Activated T-helper 2 cell treated with anti-CD3 and anti-CD28 coated beads, Interferon-gamma antibody, Interleukin-2, Interleukin-4, amounts not matched to agents 10 μg/mL and 5 μg/mL and 100 μg/mL, durations not matched to agents 14 hours and 24 hours and 36 hours (primary cell): ENCODE data around the gene PLCL1. TPM values are rescaled to one million over a fixed set of nuclear protein-coding genes. Genes with fewer than 3 reads are reported as not detected.
"Not testable (repeated sequence)": the region's sequence is repeated elsewhere in the genome, so short reads cannot be mapped to it uniquely, and the experiment has no call there.

Experiments used
- DNase-seq: peaks from one replicate; pipeline ENCODE4 v3.0.0; 2021; ENCODE audit warnings: low spot score
- H3K27ac Mint-ChIP-seq: one replicate; pipeline ENCODE4 v1.8.0; 2021; ENCODE audit warnings: mixed read lengths
- H3K27me3 Mint-ChIP-seq: one replicate; pipeline ENCODE4 v1.8.0; 2021; ENCODE audit warnings: low read depth, mixed read lengths
- H3K36me3 Mint-ChIP-seq: one replicate; pipeline ENCODE4 v1.8.0; 2021; ENCODE audit warnings: low read depth, mixed read lengths
- H3K4me1 Mint-ChIP-seq: one replicate; pipeline ENCODE4 v1.8.0; 2021; ENCODE audit warnings: low read depth, mixed read lengths
- H3K4me3 Mint-ChIP-seq: one replicate; pipeline ENCODE4 v1.8.0; 2021; ENCODE audit warnings: low read depth, mild to moderate bottlenecking, moderate library complexity, mixed read lengths
- H3K9me3 Mint-ChIP-seq: one replicate; pipeline ENCODE4 v1.8.0; 2021; ENCODE audit warnings: mixed read lengths
- intact Hi-C: fragments of 100-400 bp; cut with micrococcal nuclease; formaldehyde crosslinking; loops from one replicate; pipeline ENCODE4 v1.15.1; 2023
- total RNA-seq: library from RNA; stranded (reverse); gene quantifications from 2 replicates; pipeline ENCODE4 v1.2.3, GENCODE V29; 2022

PLCL1 gene
- total RNA-seq, 1 donor from 2014 or later, result 1.8 TPM

DNA sequence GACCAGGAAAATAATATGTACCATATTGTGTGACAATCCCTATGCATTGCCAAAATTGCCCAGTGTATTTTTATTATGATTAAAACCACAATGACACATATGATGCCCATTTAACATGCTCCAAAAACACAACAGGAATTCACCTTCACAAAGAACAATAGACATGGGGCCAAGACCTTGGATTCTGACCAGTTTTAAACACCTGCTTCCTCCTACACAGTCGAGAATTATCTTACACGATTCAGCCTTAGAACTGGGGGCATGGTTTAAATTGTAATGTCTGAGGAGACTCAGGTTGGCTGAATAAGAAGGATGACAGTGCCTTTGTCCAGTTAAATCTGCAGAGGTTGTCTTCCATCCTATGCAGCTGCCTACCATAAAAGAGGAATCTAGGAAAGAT lies 212.7 kb downstream of the PLCL1 start:
- Mint-ChIP-seq H3K36me3 (peaks cover 3% of the 10 kb centered on the region), H3K27ac (no peak overlapping the region), H3K4me1 (peaks cover 17% of the 10 kb centered on the region), H3K27me3 (no peaks in the 10 kb centered on the region), H3K4me3 (no peak overlapping the region), H3K9me3 (peaks cover 19% of the 10 kb centered on the region)
- intact Hi-C loops, result no loop called here
- DNase-seq, result no peak

DNA sequence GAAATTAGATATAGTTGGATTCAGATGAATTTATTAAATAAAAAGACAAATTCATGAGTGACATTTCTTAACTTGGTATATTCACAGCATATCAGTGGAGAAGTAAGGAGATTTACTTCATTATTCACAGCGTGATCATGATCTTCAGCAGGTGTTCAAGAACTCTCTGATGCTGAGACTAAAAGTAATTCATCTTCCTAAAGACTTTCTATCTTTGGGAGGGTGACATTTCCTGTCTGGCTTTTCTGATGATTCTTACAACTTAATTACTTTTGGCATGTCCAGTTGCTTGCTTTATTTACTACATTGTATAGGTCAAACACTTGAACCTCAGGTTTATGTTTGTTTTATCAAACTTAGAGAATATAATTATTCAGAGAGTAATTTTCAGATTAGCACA lies 224.6 kb downstream of the PLCL1 start:
- Mint-ChIP-seq H3K36me3 (no peaks in the 10 kb centered on the region), H3K9me3 (no peaks in the 10 kb centered on the region), H3K4me3 (no peak overlapping the region), H3K27me3 (no peaks in the 10 kb centered on the region), H3K27ac (no peak overlapping the region), H3K4me1 (peaks cover 2% of the 10 kb centered on the region)
- intact Hi-C loops, result no loop called here
- DNase-seq, result no peak

- H3K4me1 Mint-ChIP-seq, H3K4me3 Mint-ChIP-seq, DNase-seq, H3K36me3 Mint-ChIP-seq, H3K27me3 Mint-ChIP-seq, H3K27ac Mint-ChIP-seq, intact Hi-C loops, H3K9me3 Mint-ChIP-seq: not testable (repeated sequence)
These were observed 225.2 kb downstream of the PLCL1 start for GRCh38 chr2:198029576-198029975.

GRCh38 chr2:198033626-198034025 lies 229.2 kb downstream of the PLCL1 start:
- intact Hi-C loops, result no loop called here
- peaks cover 5% of the 10 kb centered on the region for H3K9me3 Mint-ChIP-seq
- DNase-seq, result no peak
- H3K4me3 Mint-ChIP-seq, result no peak overlapping the region
- peaks cover 8% of the 10 kb centered on the region for H3K4me1 Mint-ChIP-seq
- H3K27ac Mint-ChIP-seq, result no peak overlapping the region
- H3K27me3 Mint-ChIP-seq, result no peaks in the 10 kb centered on the region
- H3K36me3 Mint-ChIP-seq, result no peaks in the 10 kb centered on the region

- peaks cover 11% of the 10 kb centered on the region for H3K9me3 Mint-ChIP-seq
- peaks cover 10% of the 10 kb centered on the region for H3K36me3 Mint-ChIP-seq
- H3K4me3 Mint-ChIP-seq, result no peak overlapping the region
- DNase-seq, result no peak
- intact Hi-C loops, result no loop called here
- no peak overlapping the region for H3K27ac Mint-ChIP-seq
- peaks cover 14% of the 10 kb centered on the region for H3K4me1 Mint-ChIP-seq
- no peaks in the 10 kb centered on the region for H3K27me3 Mint-ChIP-seq
These were observed 231.9 kb downstream of the PLCL1 start for GRCh38 chr2:198036029-198036879.

- no peaks in the 10 kb centered on the region for H3K27me3 Mint-ChIP-seq
- H3K4me1 Mint-ChIP-seq, result peaks cover 24% of the 10 kb centered on the region
- H3K9me3 Mint-ChIP-seq, result peaks cover 6% of the 10 kb centered on the region
- no peak overlapping the region for H3K4me3 Mint-ChIP-seq
- intact Hi-C loops, result loop anchor here (10.0 kb wide), 1 partner anchor 336 kb away; the partner anchor contains the start of gene MARS2
- no peak overlapping the region for H3K27ac Mint-ChIP-seq
- DNase-seq, result no peak
- peaks cover 10% of the 10 kb centered on the region for H3K36me3 Mint-ChIP-seq
These were observed 236.4 kb downstream of the PLCL1 start for GRCh38 chr2:198040835-198041234.

GRCh38 chr2:198042189-198042588 lies 237.8 kb downstream of the PLCL1 start:
- peaks cover 19% of the 10 kb centered on the region for H3K4me1 Mint-ChIP-seq
- peaks cover 10% of the 10 kb centered on the region for H3K9me3 Mint-ChIP-seq
- no peak for DNase-seq
- intact Hi-C loops, result loop anchor here (1.0 to 10.0 kb wide), 3 partner anchors 34 to 337 kb away; partner anchors contain the start of gene MARS2
- H3K4me3 Mint-ChIP-seq, result no peak overlapping the region
- no peak overlapping the region for H3K27ac Mint-ChIP-seq
- peaks cover 14% of the 10 kb centered on the region for H3K36me3 Mint-ChIP-seq
- no peaks in the 10 kb centered on the region for H3K27me3 Mint-ChIP-seq

DNA sequence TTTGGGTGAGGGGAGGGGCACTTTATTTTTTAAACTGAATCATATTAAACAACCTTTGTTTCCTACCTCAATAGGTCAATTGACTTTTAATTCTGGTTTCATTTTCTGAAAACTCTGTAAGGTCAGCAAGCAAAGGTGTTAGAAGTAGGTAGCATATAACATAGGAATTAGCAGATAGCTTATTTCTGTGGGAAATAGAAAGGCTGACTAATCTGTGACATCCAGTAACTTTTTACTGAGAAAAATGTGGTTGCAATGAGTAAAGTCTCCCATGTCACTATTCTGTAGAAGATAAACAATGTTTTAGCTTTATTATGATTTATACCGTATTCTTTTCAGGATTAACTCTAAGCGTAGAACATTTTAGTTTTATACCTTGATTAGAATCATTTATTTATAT lies 240.4 kb downstream of the PLCL1 start:
- Mint-ChIP-seq H3K27ac (peak overlapping the region; percentile 69), H3K36me3 (peaks cover 10% of the 10 kb centered on the region), H3K4me3 (peak overlapping the region; percentile 32), H3K4me1 (peaks cover 18% of the 10 kb centered on the region), H3K27me3 (no peaks in the 10 kb centered on the region), H3K9me3 (peaks cover 8% of the 10 kb centered on the region)
- DNase-seq, result no peak
- intact Hi-C loops, result loop anchor here (1.0 to 10.0 kb wide), 6 partner anchors 39 to 340 kb away; partner anchors contain the start of gene MARS2

DNA sequence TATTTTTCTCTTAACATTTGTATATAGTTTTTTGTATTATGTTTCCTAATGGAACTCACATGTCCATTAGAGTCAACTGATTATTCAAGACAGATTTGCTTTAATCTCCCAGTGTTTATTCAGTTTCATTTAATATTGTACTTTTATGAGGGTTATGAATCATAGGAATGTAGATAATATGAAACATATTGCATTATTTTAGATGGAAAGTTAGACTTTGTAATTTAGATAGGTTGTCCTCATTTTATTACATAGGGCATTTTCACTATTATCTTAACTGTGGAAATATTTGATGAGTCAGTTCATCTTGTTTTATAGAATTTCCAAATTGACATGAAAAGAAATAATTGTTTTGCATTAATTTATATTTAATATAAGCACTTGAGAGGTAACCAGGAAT lies 240.8 kb downstream of the PLCL1 start:
- peaks cover 4% of the 10 kb centered on the region for H3K9me3 Mint-ChIP-seq
- intact Hi-C loops, result loop anchor here (1.0 to 10.0 kb wide), 4 partner anchors 112 to 340 kb away; partner anchors contain the start of gene MARS2

DNA sequence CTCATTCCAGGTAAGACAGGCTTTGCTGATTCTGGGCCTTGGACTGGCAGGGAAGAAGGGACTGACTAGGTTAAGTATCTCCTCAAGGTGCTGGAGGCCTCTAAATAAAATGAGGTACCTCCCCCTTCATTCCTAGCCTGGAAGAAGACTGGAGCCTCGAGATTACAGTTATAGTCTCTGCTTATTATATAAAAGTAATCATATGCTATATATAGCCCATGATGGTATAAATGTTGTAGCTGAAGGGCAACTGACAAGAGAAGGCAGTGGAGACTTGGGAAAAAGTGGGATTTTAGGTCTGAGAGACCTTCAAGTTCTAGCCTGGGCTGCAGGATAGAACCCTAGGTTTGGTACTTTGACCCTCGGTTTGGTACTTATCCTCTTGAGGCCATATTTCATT lies 248.3 kb downstream of the PLCL1 start:
- Mint-ChIP-seq H3K36me3 (peaks cover 3% of the 10 kb centered on the region), H3K9me3 (no peaks in the 10 kb centered on the region), H3K27ac (no peak overlapping the region), H3K27me3 (peaks cover 5% of the 10 kb centered on the region), H3K4me3 (no peak overlapping the region), H3K4me1 (peaks cover 7% of the 10 kb centered on the region)
- intact Hi-C loops, result no loop called here
- DNase-seq, result no peak

More for the DNA sequence above, 240.8 kb downstream of the PLCL1 start:
- no peak overlapping the region for H3K4me3 Mint-ChIP-seq
- peaks cover 6% of the 10 kb centered on the region for H3K36me3 Mint-ChIP-seq
- H3K27ac Mint-ChIP-seq, result no peak overlapping the region
- H3K4me1 Mint-ChIP-seq, result peaks cover 18% of the 10 kb centered on the region
- DNase-seq, result no peak
- H3K27me3 Mint-ChIP-seq, result no peaks in the 10 kb centered on the region

GRCh38 chr2:198053148-198053547 lies 248.8 kb downstream of the PLCL1 start:
- H3K9me3 Mint-ChIP-seq, result no peaks in the 10 kb centered on the region
- intact Hi-C loops, result no loop called here
- H3K27me3 Mint-ChIP-seq, result peaks cover 5% of the 10 kb centered on the region
- peaks cover 7% of the 10 kb centered on the region for H3K4me1 Mint-ChIP-seq
- DNase-seq, result no peak
- peaks cover 3% of the 10 kb centered on the region for H3K36me3 Mint-ChIP-seq
- no peak overlapping the region for H3K4me3 Mint-ChIP-seq
- H3K27ac Mint-ChIP-seq, result no peak overlapping the region

DNA sequence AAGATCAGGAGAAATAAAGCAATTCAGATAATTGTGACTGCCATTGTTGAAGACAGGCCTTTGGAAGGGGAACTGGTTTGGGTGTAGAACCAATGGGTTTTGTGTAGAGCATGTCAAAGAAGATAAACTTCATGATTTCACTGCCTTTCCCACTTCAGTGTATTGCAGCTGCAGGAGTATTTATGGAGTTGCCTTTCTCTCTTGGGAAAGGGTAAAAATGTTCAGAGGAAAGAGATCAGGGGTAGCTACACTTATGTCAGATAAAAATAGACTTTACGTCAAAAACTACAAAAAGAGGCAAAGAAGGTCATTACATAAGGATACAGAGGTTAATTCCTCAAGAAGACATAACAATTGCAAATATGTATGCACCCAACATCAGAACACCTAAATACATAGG lies 249.4 kb downstream of the PLCL1 start:
- Mint-ChIP-seq H3K9me3 (no peaks in the 10 kb centered on the region), H3K4me1 (peaks cover 5% of the 10 kb centered on the region), H3K27me3 (peaks cover 5% of the 10 kb centered on the region), H3K27ac (no peak overlapping the region), H3K36me3 (no peaks in the 10 kb centered on the region), H3K4me3 (no peak overlapping the region)
- DNase-seq, result no peak
- intact Hi-C loops, result loop anchor here (1.0 kb wide), 1 partner anchor 250 kb away; no protein-coding TSS in a partner anchor

DNA sequence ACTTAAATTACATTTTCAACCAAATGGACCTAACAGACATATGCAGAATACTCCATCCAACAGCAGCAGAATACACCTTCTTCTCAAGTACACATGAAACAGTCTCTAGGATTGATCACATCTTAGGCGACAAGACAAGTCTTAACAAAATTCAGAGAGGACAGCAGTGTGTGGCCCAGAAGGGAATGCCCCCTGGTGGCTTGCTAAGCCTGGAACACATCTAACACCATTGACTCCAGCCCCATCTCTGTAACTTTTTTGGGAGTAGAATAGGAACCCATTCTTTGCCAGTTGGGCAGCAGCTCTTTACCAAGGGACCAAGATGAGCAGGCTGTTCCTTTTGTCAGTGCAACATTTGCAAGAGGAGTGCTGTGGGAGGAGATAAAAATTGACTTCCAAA lies 249.9 kb downstream of the PLCL1 start:
- Mint-ChIP-seq H3K27ac (no peak overlapping the region), H3K36me3 (no peaks in the 10 kb centered on the region), H3K4me3 (no peak overlapping the region), H3K4me1 (peaks cover 5% of the 10 kb centered on the region), H3K9me3 (no peaks in the 10 kb centered on the region), H3K27me3 (peaks cover 5% of the 10 kb centered on the region)
- no peak for DNase-seq
- intact Hi-C loops, result loop anchor here (1.0 kb wide), 1 partner anchor 251 kb away; no protein-coding TSS in a partner anchor
